NOMO-1 treated with DMSO at 0.1 percent for 48 hours (cell line): ENCODE results near the gene IGF2BP3.
A peak's percentile ranks its signal among the peaks of the same experiment; 100 is the strongest.
"Not testable (repeated sequence)": the region's sequence is repeated elsewhere in the genome, so short reads cannot be mapped to it uniquely, and the experiment has no call there.

Experiments used
- DNase-seq: peaks from one replicate; lab custom pipeline; 2025; ENCODE audit not compliant: unreplicated experiment; lab: John Stamatoyannopoulos, UW

IGF2BP3 gene

DNA sequence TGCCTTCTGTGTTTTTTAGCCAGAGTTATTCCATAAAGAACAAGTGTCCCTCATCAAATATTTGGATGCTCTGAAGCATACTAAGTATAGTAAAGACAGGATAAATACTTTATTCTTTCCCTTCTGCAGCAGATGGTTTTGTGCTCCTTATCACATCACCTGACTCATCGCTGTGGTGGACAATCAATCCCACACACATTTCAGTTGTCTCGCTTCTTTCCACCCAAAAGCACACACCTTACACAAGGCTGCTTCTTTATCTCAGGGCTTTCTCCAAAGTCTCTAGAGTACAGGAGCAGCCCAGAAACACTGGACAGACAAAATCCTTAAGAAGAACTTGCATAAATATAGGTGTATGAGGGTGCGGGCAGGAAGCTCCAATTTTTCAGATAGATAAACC lies 43.4 kb downstream of the IGF2BP3 start:
- no peak for DNase-seq

DNA sequence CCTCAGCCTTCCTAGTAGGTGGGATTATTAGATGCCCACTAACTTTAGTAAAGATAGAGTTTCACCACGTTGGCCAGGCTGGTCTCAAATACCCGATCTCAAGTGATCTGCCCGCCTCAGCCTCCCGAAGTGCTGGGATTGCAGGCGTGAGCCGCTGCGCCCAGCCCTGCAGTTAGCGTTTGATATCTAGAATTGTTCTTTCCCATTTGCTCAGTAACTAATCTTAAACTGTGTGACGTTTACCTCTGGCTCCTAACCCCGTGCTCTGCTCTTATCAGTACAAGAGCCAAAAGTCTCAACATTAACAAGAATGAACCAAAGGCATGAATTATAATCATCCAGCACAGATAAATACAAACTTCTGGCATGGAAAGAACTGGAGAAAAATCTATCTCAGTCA lies 47.4 kb downstream of the IGF2BP3 start:
- no peak for DNase-seq

- DNase-seq = no peak
These were observed 47.9 kb downstream of the IGF2BP3 start for GRCh38 chr7:23422384-23422783.

DNA sequence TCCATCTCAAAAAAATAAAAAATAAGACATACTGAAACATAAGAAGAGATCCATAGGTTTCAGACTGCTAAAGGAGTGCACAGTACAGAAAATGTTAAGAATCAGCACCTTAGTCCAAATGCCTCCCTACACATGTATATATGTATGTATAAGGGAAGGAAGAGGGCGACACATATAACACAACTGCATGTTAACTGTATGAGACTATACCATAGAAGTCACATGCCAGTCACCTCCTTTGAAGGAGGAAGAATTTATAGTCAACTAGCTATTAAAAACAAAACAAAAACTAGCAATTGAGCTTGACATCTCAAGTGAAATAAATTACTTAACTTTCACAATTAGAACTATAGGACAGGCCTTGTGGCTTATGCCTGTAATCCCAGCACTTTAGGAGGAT lies 50.4 kb downstream of the IGF2BP3 start:
- DNase-seq = no peak

GRCh38 chr7:23419160-23419559 lies 51.1 kb downstream of the IGF2BP3 start:
- DNase-seq = no peak

GRCh38 chr7:23418046-23418445 lies 52.2 kb downstream of the IGF2BP3 start:
- DNase-seq = no peak

DNA sequence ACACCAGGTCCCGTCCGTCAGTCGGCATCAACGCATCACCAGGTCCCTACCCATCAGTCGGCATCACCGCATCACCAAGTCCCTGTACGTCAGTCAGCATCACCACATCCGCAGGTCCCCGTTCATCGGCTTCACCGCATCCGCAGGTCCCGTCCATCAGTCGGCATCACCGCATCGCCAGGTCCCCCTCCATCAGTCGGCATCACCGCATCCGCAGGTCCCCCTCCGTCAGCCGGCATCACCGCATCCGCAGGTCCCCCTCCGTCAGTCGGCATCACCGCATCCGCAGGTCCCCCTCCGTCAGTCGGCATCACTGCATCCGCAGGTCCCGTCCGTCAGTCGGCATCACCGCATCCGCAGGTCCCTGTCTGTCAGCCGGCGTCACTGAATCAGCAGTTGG lies 55.1 kb downstream of the IGF2BP3 start:
- no peak for DNase-seq

DNA sequence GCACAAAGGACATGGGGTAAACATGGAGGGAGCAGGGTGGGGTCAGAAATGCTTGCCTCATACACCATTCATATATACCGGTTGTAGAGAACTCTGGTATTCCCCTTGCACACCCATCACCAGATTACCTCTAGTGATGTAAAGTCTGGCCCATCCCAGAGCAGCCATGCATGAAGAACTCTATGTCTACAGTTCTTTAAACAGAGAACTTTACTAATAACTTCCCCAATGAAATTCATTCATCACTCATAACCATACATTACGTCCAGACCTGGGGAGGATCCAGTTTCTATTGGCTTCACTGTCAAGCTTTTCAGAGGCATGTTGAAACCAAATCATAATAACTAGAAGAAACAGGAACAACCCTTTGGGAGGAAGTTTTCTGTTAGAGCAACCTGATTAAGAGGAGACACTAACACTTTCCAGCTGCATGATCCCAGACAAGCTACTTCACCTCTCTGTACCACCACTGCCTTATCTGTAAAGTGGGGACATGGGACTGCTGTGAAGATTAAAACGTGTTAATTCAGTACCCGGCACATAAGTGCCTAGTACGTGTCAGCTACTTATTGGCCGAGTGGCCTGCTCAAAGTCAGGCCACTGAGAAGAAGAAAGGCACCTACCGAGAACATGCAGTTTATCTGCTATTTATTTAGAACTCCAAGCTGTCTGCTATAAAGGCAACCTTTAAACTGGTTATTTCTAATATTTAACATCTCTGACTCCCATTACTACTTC lies 59.7 kb downstream of the IGF2BP3 start:
- peak; percentile 85 for DNase-seq

DNA sequence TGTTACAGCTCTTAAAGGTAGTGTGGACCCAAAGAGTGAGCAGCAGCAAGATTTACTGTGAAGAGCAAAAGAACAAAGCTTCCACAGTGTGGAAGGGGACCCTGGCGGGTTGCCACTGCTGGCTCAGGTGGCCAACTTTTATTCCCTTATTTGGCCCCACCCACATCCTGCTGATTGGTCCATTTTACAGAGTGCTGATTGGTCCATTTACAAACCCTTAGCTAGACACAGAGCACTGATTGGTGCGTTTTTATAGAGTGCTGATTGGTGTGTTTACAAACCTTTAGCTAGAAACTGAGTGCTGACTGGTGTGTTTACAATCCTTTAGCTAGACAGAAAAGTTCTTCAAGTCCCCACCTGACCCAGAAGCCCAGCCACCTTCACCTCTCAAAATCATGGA lies 63.7 kb downstream of the IGF2BP3 start:
- not testable (repeated sequence) for DNase-seq

GRCh38 chr7:23405240-23405618 lies 65.1 kb downstream of the IGF2BP3 start:
- no peak for DNase-seq

DNA sequence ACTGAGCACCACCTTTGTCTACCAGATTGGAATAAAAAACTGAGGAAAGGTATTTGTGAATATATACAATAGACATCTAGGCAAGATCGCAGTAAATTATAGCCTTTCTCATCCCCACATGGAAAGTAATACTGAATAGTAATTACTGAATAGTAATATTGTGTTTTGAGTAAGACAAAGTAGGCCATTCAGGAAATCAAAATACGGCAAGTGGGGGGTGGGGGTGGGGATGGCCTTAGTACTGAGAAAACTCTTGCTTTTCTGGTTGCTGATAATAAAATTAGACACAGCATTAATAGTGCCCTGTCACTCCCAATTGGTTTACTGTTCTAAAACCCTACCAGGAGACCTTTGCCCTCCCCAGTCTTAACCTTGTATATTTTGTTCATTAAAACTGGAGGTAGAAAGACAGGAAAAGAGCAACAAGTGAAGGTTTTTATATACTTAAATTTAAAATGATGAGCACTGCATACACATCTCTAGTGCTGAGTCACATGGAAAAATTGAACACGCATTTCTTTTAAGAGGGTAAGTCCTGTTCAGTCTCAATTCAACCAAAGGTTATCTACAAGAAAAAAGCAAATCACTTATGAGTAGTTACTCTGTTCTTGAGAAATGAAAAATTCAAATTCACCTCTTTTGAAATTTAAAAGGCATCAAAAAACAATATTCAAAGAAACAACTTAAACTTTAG lies 65.6 kb downstream of the IGF2BP3 start:
- no peak for DNase-seq

DNA sequence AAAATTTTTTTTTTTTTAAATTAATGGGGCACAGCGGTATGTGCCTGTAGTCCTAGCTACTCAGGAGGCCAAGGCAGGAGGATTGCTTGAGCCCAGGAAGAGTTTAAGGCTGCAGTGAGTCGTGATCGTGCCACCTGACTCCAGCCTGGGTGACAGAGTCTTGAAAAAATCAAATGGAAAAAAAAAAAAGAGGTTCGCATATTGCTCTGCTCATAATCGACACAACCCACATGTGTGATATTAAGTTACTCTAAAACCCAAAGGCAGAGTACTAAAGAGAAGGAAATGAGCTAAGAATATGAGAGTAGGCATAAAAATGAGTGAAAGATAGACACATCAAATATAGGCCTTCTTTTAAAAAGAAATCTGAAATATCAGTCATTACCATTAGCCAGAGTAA lies 66.3 kb downstream of the IGF2BP3 start:
- no peak for DNase-seq

DNA sequence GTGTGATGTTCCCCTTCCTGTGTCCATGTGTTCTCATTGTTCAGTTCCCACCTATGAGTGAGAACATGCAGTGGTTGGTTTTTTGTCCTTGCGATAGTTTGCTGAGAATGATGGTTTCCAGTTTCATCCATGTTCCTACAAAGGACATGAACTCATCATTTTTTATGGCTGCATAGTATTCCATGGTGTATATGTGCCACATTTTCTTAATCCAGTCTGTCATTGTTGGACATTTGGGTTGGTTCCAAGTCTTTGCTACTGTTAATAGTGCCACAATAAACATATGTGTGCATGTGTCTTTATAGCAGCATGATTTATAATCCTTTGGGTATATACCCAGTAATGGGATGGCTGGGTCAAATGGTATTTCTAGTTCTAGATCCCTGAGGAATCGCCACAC lies 72.2 kb downstream of the IGF2BP3 start:
- not testable (repeated sequence) for DNase-seq

GRCh38 chr7:23397241-23397640 lies 73.0 kb downstream of the IGF2BP3 start:
- DNase-seq = no peak

DNA sequence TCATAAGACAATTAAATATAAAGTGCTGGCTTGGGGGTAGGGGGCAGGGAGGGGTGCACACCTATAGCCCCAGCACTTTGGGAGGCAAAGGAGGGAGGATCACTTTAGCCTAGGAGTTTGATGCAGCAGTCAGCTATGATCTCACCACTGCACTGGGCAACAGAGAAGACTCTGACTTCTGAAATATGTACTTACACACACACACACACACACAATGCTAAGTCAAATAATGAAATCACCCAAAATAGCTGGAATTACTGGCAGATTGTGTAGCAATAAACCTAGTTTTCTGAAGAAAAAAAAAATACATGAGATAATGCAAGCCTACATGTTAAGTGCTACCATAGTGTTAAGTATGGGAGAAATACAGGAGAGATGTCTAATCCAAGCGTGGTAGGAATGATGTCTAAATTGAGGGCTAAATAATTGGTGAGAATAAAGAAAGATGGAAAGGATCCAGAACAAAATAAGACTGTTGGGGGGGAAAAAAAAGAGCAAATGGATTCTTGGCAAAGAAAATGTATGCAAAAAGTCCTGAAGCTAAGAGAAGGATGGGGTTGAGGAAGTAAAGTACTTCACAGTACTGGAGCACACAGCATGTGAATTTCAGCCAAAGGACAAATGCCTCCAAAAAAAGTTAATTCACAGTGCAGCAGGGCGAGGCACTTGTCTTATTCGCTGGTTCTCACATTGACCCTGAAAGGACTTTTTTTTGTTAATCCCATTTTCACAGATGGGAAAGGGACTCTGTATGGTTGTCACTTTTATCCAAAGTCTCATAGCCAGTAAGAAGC lies 73.9 kb downstream of the IGF2BP3 start:
- no peak for DNase-seq

- DNase-seq = no peak
These were observed 75.7 kb downstream of the IGF2BP3 start for GRCh38 chr7:23394488-23395171.

DNA sequence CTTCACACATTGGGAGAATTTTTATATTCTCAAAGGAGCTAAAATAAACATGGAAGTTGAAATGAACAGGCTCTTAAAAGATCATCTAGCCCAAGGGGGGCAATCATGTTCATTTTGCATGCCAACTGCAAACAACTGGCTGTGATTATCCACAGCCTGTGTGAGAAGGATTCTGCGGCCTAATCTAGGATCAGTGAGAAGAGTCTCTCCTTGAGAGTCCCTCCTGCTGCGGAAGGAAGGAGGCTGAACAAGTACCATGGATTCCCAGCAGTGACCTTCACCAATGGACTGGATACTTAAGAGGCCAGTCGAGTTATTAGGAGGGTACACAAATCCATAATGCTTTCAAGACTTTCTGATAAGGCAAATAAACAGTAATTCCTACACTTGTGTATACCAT lies 76.7 kb downstream of the IGF2BP3 start:
- no peak for DNase-seq

GRCh38 chr7:23389701-23390100 lies 80.6 kb downstream of the IGF2BP3 start:
- no peak for DNase-seq

DNA sequence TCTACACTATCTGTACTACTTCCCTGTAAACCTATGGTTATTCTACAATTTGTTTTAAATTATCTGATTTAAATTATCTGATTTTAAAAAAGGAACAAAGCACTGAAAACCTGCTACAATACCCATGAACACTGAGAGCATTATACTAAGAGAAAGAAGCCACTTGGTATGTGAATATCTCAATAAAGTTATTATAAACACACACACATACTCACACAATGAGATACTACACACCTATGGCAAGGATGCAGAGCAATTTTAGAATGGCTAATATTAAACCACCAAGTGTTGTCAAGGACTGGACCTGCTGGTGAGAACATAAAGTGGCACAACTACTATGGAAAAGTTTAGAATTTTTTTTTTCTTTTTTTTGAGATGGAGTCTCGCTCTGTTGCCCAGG lies 82.7 kb downstream of the IGF2BP3 start:
- no peak for DNase-seq

DNA sequence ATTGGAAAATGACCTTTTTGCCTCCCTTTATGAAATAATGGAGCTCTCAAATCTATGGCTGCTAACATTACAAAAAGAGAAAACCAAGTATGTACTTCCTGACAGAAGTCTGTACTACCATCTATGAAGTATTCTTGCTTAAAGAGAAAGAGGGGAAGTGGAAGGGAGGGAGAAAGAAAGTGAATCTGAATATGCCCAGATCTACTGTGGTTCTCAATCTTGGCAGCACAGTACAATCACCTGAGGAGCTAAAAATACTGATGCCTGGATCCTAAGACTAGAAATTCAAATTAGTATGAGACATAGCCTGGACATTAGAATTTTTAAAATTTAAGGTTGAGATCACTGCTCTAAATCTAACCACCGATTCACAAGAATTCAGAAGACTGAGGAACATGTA lies 85.2 kb downstream of the IGF2BP3 start:
- peak; percentile 6 for DNase-seq

- no peak for DNase-seq
These were observed 87.1 kb downstream of the IGF2BP3 start for GRCh38 chr7:23383225-23383624.
